Effector memory CD4-positive, alpha-beta T cell (primary cell): ENCODE measurements around the gene MIEN1.

Source experiments
- DNase-seq, 3 donors: peaks; one replicate each; pipeline ENCODE4 v3.0.0-alpha.2; 2020
- H3K27ac ChIP-seq: 2 replicates; pipeline ENCODE4 v1.7.0; 2013; ENCODE audit warnings: mild to moderate bottlenecking, low read length, moderate library complexity; ENCODE audit not compliant: insufficient read depth, poor library complexity, severe bottlenecking
- H3K27me3 ChIP-seq: replicated peaks from 2 replicates; pipeline ENCODE4 v1.7.0; 2013; ENCODE audit warnings: mild to moderate bottlenecking, low read length; ENCODE audit not compliant: insufficient read depth, control insufficient read depth, poor library complexity, severe bottlenecking
- H3K36me3 ChIP-seq: 2 replicates; pipeline ENCODE4 v1.7.0; 2013; ENCODE audit warnings: mild to moderate bottlenecking, low read length, moderate library complexity; ENCODE audit not compliant: control insufficient read depth, insufficient read depth
- H3K4me1 ChIP-seq: 2 replicates; pipeline ENCODE4 v1.7.0; 2013; ENCODE audit warnings: low read length, mild to moderate bottlenecking; ENCODE audit not compliant: control insufficient read depth, insufficient read depth, poor library complexity, severe bottlenecking
- H3K4me3 ChIP-seq: 2 replicates; pipeline ENCODE4 v1.7.0; 2013; ENCODE audit warnings: low read length, low read depth, mild to moderate bottlenecking; ENCODE audit not compliant: insufficient read depth, poor library complexity, severe bottlenecking
- H3K9me3 ChIP-seq: 2 replicates; pipeline ENCODE4 v1.7.0; 2013; ENCODE audit warnings: mild to moderate bottlenecking, low read length, moderate library complexity; ENCODE audit not compliant: control insufficient read depth
- total RNA-seq, 3 donors: gene quantifications; one replicate each; lab custom pipeline; 2026; lab: John Stamatoyannopoulos, UW

The MIEN1 gene, protein sequence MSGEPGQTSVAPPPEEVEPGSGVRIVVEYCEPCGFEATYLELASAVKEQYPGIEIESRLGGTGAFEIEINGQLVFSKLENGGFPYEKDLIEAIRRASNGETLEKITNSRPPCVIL
- total RNA-seq, result 17.3 to 20.2 (median 20.1) reads per million in 3 donors

GRCh38 chr17:39730095-39730921 is at the start of gene MIEN1:
Gene MIEN1, minus strand, starts transcription at chr17:39730532. Its CDS starts 37 bp downstream, at chr17:39730495.
- H3K9me3 ChIP-seq, result no peaks in the 10 kb centered on the region
- H3K36me3 ChIP-seq, result peaks cover 18% of the 10 kb centered on the region
- H3K4me1 ChIP-seq, result peaks cover 11% of the 10 kb centered on the region
- no peaks in the 10 kb centered on the region for H3K27me3 ChIP-seq
- H3K4me3 ChIP-seq, result peak within 1 kb of the TSS; percentile 78
- peak; percentile 85 to 90 (median 85) for DNase-seq
- H3K27ac ChIP-seq, result peak within 1 kb of the TSS; percentile 94

GRCh38 chr17:39777534-39778365 is 47.4 kb upstream of the MIEN1 start:
- Histone ChIP-seq H3K36me3 (no peaks in the 10 kb centered on the region), H3K4me3 (peak overlapping the region; percentile 57), H3K27ac (peak overlapping the region; percentile 77), H3K9me3 (no peaks in the 10 kb centered on the region), H3K27me3 (no peaks in the 10 kb centered on the region), H3K4me1 (peaks cover 36% of the 10 kb centered on the region)
- DNase-seq, result no peak

DNA sequence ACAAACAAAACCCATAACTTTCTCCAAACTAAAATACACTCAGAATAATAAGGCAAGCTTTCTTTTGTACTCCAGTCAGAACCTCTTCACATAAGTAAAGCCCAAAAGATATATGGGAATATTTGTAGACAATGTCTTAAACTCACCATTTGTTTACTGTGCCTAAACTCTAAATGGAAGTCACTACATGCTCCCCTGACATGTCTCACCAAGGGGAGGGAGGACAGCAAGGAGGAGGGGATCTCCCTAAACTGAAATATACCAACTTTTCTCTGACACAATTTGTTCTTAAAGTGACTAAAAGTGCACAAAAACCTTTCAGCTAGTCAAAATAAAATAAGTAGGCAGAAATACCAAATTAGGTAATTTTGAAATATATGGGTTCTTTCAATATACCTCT is 45.9 kb upstream of the MIEN1 start:
- H3K27ac ChIP-seq, result peak overlapping the region; percentile 77
- DNase-seq, result no peak
- peaks cover 50% of the 10 kb centered on the region for H3K4me1 ChIP-seq
- H3K27me3 ChIP-seq, result no peaks in the 10 kb centered on the region
- no peaks in the 10 kb centered on the region for H3K36me3 ChIP-seq
- H3K9me3 ChIP-seq, result no peaks in the 10 kb centered on the region
- peak overlapping the region; percentile 57 for H3K4me3 ChIP-seq

DNA sequence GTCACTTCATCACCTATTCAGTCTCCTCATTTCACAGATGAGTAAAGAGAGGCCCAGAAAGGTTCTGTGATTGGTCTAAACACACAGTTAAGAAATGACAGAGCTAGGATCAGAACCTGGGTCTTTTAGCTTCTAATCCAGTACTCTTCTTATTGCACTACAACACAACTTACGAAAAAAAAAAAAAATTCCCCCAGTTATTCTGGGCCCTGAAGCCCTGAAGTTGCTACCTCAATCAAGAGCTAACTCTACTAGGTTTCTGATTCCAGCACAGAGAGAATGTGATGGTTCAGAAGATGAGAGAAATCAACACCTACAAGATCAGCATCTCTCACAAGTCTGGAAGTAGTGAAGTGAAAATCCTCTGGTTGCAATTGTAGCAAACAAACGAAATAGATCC is 44.7 kb upstream of the MIEN1 start:
- DNase-seq, result no peak
- no peaks in the 10 kb centered on the region for H3K9me3 ChIP-seq
- H3K36me3 ChIP-seq, result no peaks in the 10 kb centered on the region
- no peaks in the 10 kb centered on the region for H3K27me3 ChIP-seq
- H3K27ac ChIP-seq, result peak overlapping the region; percentile 77
- H3K4me1 ChIP-seq, result peaks cover 51% of the 10 kb centered on the region
- H3K4me3 ChIP-seq, result peak overlapping the region; percentile 28

DNA sequence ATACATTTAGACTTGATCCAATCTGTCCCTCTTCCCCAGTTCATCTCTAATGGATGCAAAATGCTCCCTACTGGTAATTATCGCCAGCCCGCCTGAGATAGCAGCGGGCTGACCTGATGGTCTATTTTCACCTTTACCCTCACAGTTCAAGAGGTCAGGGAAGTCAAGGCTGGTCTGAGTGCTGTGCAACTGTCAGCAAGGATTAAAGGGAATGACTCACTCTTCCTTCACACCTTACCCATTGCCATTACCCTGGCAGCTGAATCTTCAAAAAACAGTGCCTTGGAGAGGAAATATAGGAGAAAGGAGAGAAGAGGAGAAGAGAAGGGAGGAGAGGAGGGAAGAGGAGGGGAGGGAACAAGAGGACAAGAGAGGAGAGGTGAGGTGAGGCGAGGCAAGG is 43.7 kb upstream of the MIEN1 start:
- H3K27ac ChIP-seq, result peak overlapping the region; percentile 77
- H3K4me3 ChIP-seq, result peak overlapping the region; percentile 16
- H3K27me3 ChIP-seq, result no peaks in the 10 kb centered on the region

DNA sequence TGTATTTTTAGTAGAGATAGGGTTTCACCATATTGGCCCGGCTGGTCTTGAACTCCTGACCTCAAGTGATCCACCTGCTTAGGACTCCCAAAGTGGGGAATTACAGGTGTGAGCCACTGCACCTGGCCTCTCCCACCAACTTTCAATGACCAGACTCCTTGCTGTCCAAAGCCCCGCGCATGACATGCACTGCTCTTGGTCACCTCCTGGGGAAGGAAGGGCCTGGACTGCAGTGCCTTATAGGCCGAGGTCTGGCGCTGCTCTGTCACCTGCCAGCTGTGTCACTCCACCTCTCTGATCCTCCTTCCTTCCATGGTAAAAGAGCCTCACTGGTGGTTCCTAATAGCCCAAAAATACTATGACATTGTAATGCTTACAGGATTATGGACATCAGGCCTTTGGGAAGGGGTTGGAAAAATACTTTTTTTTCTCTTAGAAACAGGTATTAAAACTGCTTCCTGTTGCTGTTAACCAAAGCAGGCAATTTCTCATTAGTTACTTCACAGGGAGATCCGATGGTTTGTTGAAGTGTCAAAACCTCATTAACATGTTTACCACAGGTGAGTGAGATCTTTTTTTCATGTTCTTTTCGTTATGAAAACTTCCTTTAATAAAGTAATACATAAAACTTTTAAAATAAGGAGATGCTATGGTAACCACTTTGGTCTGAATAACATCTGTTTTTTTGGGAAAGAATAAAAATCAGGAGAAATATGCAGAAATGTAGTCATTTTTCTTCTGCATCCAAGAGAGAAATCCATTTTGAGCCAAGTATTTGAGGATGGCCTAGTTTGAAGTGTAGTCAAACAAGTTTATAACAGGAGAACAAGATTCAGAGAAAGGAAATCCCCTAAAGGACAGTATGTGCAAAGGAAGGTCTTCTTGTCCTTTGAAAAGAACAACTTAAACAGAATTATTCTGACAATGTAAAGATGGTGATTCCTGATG is 42.9 kb upstream of the MIEN1 start:
- Histone ChIP-seq H3K4me3 (peak overlapping the region; percentile 3), H3K27me3 (no peaks in the 10 kb centered on the region), H3K4me1 (peaks cover 63% of the 10 kb centered on the region), H3K36me3 (peaks cover 7% of the 10 kb centered on the region), H3K27ac (peak overlapping the region; percentile 77), H3K9me3 (no peaks in the 10 kb centered on the region)
- DNase-seq, result no peak

More for the DNA sequence above, 43.7 kb upstream of the MIEN1 start:
- peaks cover 57% of the 10 kb centered on the region for H3K4me1 ChIP-seq
- no peaks in the 10 kb centered on the region for H3K9me3 ChIP-seq
- no peak for DNase-seq
- peaks cover 3% of the 10 kb centered on the region for H3K36me3 ChIP-seq

GRCh38 chr17:39772415-39772814 is 42.1 kb upstream of the MIEN1 start:
- no peak for DNase-seq
- Histone ChIP-seq H3K4me3 (peak overlapping the region; percentile 23), H3K4me1 (peaks cover 63% of the 10 kb centered on the region), H3K27me3 (no peaks in the 10 kb centered on the region), H3K9me3 (no peaks in the 10 kb centered on the region), H3K27ac (peak overlapping the region; percentile 77), H3K36me3 (peaks cover 7% of the 10 kb centered on the region)

DNA sequence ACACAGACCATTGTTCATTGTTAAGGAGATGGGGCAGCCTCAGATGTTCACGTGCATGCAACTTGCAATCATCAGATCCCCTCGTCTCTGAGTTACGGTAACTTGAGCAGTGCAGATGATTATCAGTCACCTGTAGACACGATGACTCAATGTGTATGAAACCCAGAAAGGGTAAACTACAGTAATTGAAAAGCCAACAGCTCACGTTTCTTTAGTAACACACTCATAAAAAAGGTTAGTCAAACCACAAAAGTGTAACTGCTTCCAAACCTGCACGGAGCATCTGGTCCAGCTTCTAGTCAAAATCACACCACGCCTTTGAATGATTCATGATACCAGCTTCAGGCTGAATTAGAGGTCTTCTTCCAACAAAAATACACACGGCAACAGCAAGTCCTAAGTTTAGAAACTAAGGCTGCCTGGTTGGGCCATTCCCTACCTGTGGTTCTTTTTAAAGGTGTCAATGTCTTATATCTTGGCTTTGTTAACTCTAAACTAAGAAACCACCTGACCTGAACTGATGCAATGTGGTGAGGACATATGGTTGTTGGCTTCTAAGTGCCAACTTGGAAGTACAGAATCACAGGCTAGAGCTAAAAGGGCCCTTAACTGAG is 39.7 kb upstream of the MIEN1 start:
- Histone ChIP-seq H3K4me1 (peaks cover 73% of the 10 kb centered on the region), H3K4me3 (no peak overlapping the region), H3K9me3 (no peaks in the 10 kb centered on the region), H3K36me3 (peaks cover 21% of the 10 kb centered on the region), H3K27ac (peak overlapping the region; percentile 77), H3K27me3 (no peaks in the 10 kb centered on the region)
- peak; percentile 25 to 65 (median 47) for DNase-seq

DNA sequence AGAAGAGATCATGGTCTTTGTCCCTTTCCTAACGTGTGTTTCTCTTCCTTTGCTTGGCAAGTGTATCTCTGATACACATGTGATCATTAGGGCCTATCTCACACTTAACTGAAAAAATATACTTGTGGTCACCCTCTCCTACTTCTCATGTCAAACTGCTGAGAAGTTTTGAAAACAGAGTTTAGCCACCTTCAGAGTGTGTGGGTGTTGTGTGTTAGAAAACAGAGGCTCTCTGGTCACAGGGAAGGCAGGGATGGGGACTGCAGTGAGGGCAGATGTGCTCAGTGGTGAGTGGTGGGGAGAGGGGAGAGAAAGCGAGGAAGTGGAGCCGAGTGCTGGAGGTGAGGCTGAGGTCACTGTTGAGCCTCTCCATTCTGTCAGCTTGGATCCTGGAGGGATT is 36.8 kb upstream of the MIEN1 start:
- Histone ChIP-seq H3K36me3 (peaks cover 45% of the 10 kb centered on the region), H3K27me3 (no peaks in the 10 kb centered on the region), H3K4me3 (no peak overlapping the region), H3K9me3 (no peaks in the 10 kb centered on the region), H3K27ac (peak overlapping the region; percentile 77), H3K4me1 (peaks cover 46% of the 10 kb centered on the region)
- no peak for DNase-seq
